OCI-LY1 (cell line): ENCODE data around the gene NRGN.

Source experiments
- EZH2 ChIP-seq: fragments of 200-600 bp; sonication (generic), shearing (Covaris generic); IDR thresholded peaks from 2 replicates; pipeline ENCODE4 v1.8.0; 2017; ENCODE audit warnings: borderline replicate concordance, mixed run types, mild to moderate bottlenecking, antibody characterized with exemption, low read length, moderate library complexity, mixed read lengths
- TF ChIP-seq, protein P1 (sequence below): fragments of 200-600 bp; sonication (generic), shearing (Covaris generic); IDR thresholded peaks from 2 replicates; pipeline ENCODE4 v1.5.1; 2017; ENCODE audit warnings: mild to moderate bottlenecking, antibody characterized with exemption, low read length, moderate library complexity, mixed read lengths

GRCh38 chr11:124776865-124777645 is 37.3 kb downstream of the NRGN start:
- TF ChIP-seq, protein P1, sequence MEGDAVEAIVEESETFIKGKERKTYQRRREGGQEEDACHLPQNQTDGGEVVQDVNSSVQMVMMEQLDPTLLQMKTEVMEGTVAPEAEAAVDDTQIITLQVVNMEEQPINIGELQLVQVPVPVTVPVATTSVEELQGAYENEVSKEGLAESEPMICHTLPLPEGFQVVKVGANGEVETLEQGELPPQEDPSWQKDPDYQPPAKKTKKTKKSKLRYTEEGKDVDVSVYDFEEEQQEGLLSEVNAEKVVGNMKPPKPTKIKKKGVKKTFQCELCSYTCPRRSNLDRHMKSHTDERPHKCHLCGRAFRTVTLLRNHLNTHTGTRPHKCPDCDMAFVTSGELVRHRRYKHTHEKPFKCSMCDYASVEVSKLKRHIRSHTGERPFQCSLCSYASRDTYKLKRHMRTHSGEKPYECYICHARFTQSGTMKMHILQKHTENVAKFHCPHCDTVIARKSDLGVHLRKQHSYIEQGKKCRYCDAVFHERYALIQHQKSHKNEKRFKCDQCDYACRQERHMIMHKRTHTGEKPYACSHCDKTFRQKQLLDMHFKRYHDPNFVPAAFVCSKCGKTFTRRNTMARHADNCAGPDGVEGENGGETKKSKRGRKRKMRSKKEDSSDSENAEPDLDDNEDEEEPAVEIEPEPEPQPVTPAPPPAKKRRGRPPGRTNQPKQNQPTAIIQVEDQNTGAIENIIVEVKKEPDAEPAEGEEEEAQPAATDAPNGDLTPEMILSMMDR: no peak
- no peak for TF ChIP-seq EZH2
